Tibial nerve (tissue), 4 donors: Measurements from ENCODE around the gene PANK3. TPM values are rescaled to one million over a fixed set of nuclear protein-coding genes. Genes with fewer than 3 reads are reported as not detected.

Experiments
- DNase-seq, 2 donors: peaks; one replicate each; pipeline ENCODE4 v3.0.0-alpha.2; 2019; ENCODE audit warnings: low spot score in 2 of 2
- H3K27ac ChIP-seq, 4 donors: fragments of 200-600 bp; sonication (generic) in 3 of 4; one replicate each; pipeline ENCODE4 v1.5.1; 2017 to 2019; ENCODE audit warnings: mild to moderate bottlenecking in 1 of 4
- H3K27me3 ChIP-seq, 2 donors: fragments of 200-600 bp; sonication (generic) in 1 of 2; one replicate each; pipeline versions ENCODE4 v1.5.1 to v1.6.0; 2017 to 2019
- H3K36me3 ChIP-seq, 3 donors: fragments of 200-600 bp; sonication (generic); one replicate each; pipeline ENCODE4 v1.5.1; 2018 to 2019
- H3K4me1 ChIP-seq, 4 donors: fragments of 200-600 bp; sonication (generic) in 3 of 4; one replicate each; pipeline ENCODE4 v1.5.1; 2017 to 2019
- H3K4me3 ChIP-seq, 4 donors: fragments of 200-600 bp; sonication (generic) in 3 of 4; one replicate each; pipeline ENCODE4 v1.5.1; 2017 to 2019; ENCODE audit warnings: mild to moderate bottlenecking in 1 of 4, moderate library complexity in 1 of 4
- H3K9me3 ChIP-seq, 4 donors: fragments of 200-600 bp; sonication (generic) in 3 of 4; one replicate each; pipeline ENCODE4 v1.5.1; 2017 to 2019
- CTCF ChIP-seq, 5 experiments: fragments of 200-600 bp in 3 of 5; fragments of 450-650 bp in 2 of 5; sonication (generic) in 3 of 5; IDR thresholded peaks; one replicate each; pipeline ENCODE4 v1.5.1; 2016 to 2019; ENCODE audit warnings: antibody characterized with exemption in 5 of 5, mild to moderate bottlenecking in 3 of 5, moderate library complexity in 2 of 5
- EP300 ChIP-seq, 2 donors: sonication (generic); formaldehyde crosslinking; IDR thresholded peaks; one replicate each; pipeline ENCODE4 v1.6.1; 2017; ENCODE audit warnings: antibody characterized with exemption in 2 of 2, mild to moderate bottlenecking in 1 of 2
- POLR2A ChIP-seq, 2 donors: fragments of 450-650 bp; IDR thresholded peaks; one replicate each; pipeline ENCODE4 v1.6.1; 2017; ENCODE audit warnings: antibody characterized with exemption in 2 of 2, mild to moderate bottlenecking in 2 of 2, moderate library complexity in 2 of 2
- WGBS, 2 donors: methylation state at CpG; one replicate each; pipeline ENCODE4 v1.1.5; 2018; 5-methylcytosine and 5-hydroxymethylcytosine counted together
- total RNA-seq, 4 donors: library from RNA; depleted of rRNA; stranded (reverse); fragments of >200 nt; gene quantifications; one replicate each; pipeline ENCODE4 v1.1.0, GENCODE V29; 2016

Gene PANK3
- total RNA-seq, result 10 to 100 TPM; 26.9 to 46.3 (median 31.6) TPM

- Histone ChIP-seq H3K4me1 (peaks cover 0 to 35% (median 17%) of the 10 kb centered on the region in 4 donors), H3K4me3 (peak within 1 kb of the TSS; percentile 64 to 97 (median 90)), H3K27ac (peak within 1 kb of the TSS; percentile 86 to 99 (median 96)), H3K27me3 (no peaks in the 10 kb centered on the region), H3K36me3 (no peaks in the 10 kb centered on the region), H3K9me3 (no peaks in the 10 kb centered on the region)
- DNase-seq, result peak in 1 of 2 donors; percentile 50
- TF ChIP-seq POLR2A (IDR thresholded peaks at IDR 0.05) (no peak), EP300 (IDR thresholded peaks at IDR 0.05) (peak in 1 of 2 donors; percentile 10)
- WGBS, 2 donors, result 0 to 1% methylated on average over 23 to 44 of the region's 63 CpGs
These were observed at the start of gene PANK3 for GRCh38 chr5:168578538-168579487. PANK3 (minus strand) TSS chr5:168579368; CDS start chr5:168579283, 85 bp downstream.

DNA sequence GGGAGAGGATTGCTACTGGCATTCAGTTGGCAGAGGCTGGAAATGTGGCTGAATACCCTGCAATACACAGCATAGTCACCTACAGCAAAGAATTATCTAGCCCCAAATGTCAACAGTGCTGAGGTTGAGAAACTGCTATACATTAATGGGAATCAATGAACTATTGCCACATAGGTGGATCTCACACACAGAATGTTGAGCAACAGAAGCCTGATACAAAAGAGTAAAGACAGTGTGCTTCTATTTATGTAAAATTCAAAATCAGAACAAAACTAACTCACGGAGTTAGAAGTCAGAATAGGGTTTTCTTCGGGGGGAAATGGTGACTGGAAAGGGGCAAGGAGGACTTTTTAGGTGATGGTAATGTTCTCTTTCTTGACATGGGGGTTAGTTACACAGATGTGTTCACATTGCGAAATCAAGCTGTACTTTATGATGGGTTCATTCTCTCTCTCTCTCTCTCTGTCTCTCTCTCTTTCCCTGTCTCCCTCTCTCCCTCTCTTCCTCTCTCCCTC lies 45.7 kb upstream of the PANK3 start:
- WGBS, 2 donors, result 84 to 89% methylated on average over 3 of the region's 3 CpGs
- no peaks in the 10 kb centered on the region for H3K27me3 ChIP-seq
- no peaks in the 10 kb centered on the region for H3K9me3 ChIP-seq
- DNase-seq, result no peak
- no peak overlapping the region for H3K27ac ChIP-seq
- H3K4me1 ChIP-seq, result no peaks in the 10 kb centered on the region
- TF ChIP-seq CTCF (IDR thresholded peaks at IDR 0.05) (no peak), EP300 (IDR thresholded peaks at IDR 0.05) (no peak), POLR2A (IDR thresholded peaks at IDR 0.05) (no peak)
- no peak overlapping the region for H3K4me3 ChIP-seq
- H3K36me3 ChIP-seq, result no peaks in the 10 kb centered on the region

- WGBS, 2 donors, result 82 to 86% methylated on average over 1 of the region's 1 CpG
- Histone ChIP-seq H3K27ac (no peak overlapping the region), H3K9me3 (no peaks in the 10 kb centered on the region), H3K27me3 (no peaks in the 10 kb centered on the region), H3K4me1 (no peaks in the 10 kb centered on the region), H3K4me3 (no peak overlapping the region), H3K36me3 (no peaks in the 10 kb centered on the region)
- DNase-seq, result no peak
- TF ChIP-seq POLR2A (IDR thresholded peaks at IDR 0.05), result no peak
- TF ChIP-seq CTCF (IDR thresholded peaks at IDR 0.05), result no peak
- no peak for TF ChIP-seq EP300 (IDR thresholded peaks at IDR 0.05)
These were observed 41.6 kb upstream of the PANK3 start for GRCh38 chr5:168620807-168621206.

DNA sequence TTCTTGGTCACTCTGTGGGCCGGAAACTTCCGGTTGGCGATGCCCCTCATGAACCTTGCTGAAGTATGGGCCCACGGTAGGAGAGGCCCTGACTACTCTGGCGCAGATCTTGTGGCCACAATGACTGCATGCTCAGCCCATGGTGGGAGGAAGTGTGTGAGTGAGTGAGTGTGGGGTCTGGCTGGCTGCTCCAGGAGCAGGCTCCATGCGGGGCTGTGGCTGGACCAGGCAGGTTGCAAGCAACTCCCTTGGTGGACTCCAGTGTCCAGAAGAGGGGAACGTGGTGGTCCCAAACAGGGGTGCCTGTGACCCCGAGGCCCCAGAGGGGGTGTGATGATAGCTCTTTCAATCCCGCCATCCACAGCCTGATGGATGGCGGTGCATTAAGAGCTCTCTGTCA lies 35.5 kb upstream of the PANK3 start:
- TF ChIP-seq CTCF (IDR thresholded peaks at IDR 0.05) (no peak), POLR2A (IDR thresholded peaks at IDR 0.05) (no peak), EP300 (IDR thresholded peaks at IDR 0.05) (no peak)
- H3K4me3 ChIP-seq, result no peak overlapping the region
- no peaks in the 10 kb centered on the region for H3K27me3 ChIP-seq
- 93 to 94% methylated on average over 8 to 9 of the region's 10 CpGs for WGBS, 2 donors
- no peaks in the 10 kb centered on the region for H3K9me3 ChIP-seq
- H3K27ac ChIP-seq, result no peak overlapping the region
- H3K36me3 ChIP-seq, result no peaks in the 10 kb centered on the region
- DNase-seq, result no peak
- H3K4me1 ChIP-seq, result peaks cover 0 to 3% (median 0%) of the 10 kb centered on the region in 4 donors

- no peaks in the 10 kb centered on the region for H3K27me3 ChIP-seq
- no peak for TF ChIP-seq POLR2A (IDR thresholded peaks at IDR 0.05)
- no peak for TF ChIP-seq CTCF (IDR thresholded peaks at IDR 0.05)
- no peak for TF ChIP-seq EP300 (IDR thresholded peaks at IDR 0.05)
- no peaks in the 10 kb centered on the region for H3K9me3 ChIP-seq
- H3K27ac ChIP-seq, result no peak overlapping the region
- no peak for DNase-seq
- H3K36me3 ChIP-seq, result no peaks in the 10 kb centered on the region
- WGBS, 2 donors, result 35 to 52% methylated on average over 1 of the region's 1 CpG
- H3K4me3 ChIP-seq, result no peak overlapping the region
- H3K4me1 ChIP-seq, result peaks cover 0 to 3% (median 0%) of the 10 kb centered on the region in 4 donors
These were observed 34.8 kb upstream of the PANK3 start for GRCh38 chr5:168613996-168614395.
